A172 (cell line): Measurements from ENCODE around the gene RGL3. TPM values are rescaled to one million over a fixed set of nuclear protein-coding genes. Genes with fewer than 3 reads are reported as not detected.
"Not testable (repeated sequence)": the region's sequence is repeated elsewhere in the genome, so short reads cannot be mapped to it uniquely, and the experiment has no call there.

Source experiments
- DNase-seq: peaks from one replicate; pipeline ENCODE4 v3.0.0-alpha.2; 2015; ENCODE audit warnings: low spot score
- total RNA-seq: library from RNA; depleted of rRNA; stranded (reverse); fragments of >200 nt; shearing (Covaris generic); gene quantifications from 2 replicates; pipeline ENCODE4 v1.2.3, GENCODE V29; 2014; rRNA removed

Gene RGL3, protein sequence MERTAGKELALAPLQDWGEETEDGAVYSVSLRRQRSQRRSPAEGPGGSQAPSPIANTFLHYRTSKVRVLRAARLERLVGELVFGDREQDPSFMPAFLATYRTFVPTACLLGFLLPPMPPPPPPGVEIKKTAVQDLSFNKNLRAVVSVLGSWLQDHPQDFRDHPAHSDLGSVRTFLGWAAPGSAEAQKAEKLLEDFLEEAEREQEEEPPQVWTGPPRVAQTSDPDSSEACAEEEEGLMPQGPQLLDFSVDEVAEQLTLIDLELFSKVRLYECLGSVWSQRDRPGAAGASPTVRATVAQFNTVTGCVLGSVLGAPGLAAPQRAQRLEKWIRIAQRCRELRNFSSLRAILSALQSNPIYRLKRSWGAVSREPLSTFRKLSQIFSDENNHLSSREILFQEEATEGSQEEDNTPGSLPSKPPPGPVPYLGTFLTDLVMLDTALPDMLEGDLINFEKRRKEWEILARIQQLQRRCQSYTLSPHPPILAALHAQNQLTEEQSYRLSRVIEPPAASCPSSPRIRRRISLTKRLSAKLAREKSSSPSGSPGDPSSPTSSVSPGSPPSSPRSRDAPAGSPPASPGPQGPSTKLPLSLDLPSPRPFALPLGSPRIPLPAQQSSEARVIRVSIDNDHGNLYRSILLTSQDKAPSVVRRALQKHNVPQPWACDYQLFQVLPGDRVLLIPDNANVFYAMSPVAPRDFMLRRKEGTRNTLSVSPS
- 4.8 and 11.1 TPM in 2 replicates for total RNA-seq

GRCh38 chr19:11418549-11419506 lies at the start of gene RGL3:
Gene RGL3 (minus strand): TSS chr19:11419314. CDS start chr19:11419278, 36 bp downstream.
- no peak for DNase-seq

GRCh38 chr19:11468266-11468845 lies 49.2 kb upstream of the RGL3 start:
- not testable (repeated sequence) for DNase-seq

DNA sequence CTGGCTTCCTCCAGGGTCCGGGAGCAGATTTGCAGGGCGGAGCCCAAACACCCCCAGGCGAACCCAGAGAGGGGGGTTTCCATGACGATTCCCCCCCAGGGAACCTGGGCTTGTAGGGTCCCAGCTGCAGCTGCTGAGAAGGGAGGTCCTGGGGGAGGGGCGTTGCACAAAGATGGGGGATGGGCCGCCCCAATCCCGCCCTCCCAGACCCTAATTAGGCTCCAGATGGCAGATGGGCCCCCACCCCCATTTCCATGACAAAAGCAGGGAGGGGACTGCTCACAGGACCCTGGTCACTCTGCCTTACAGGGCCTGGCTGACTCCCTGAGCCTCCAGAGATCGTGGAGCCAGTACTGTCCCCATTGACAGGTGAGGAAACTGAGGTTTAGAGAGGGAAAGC lies 46.5 kb upstream of the RGL3 start:
- DNase-seq = no peak

DNA sequence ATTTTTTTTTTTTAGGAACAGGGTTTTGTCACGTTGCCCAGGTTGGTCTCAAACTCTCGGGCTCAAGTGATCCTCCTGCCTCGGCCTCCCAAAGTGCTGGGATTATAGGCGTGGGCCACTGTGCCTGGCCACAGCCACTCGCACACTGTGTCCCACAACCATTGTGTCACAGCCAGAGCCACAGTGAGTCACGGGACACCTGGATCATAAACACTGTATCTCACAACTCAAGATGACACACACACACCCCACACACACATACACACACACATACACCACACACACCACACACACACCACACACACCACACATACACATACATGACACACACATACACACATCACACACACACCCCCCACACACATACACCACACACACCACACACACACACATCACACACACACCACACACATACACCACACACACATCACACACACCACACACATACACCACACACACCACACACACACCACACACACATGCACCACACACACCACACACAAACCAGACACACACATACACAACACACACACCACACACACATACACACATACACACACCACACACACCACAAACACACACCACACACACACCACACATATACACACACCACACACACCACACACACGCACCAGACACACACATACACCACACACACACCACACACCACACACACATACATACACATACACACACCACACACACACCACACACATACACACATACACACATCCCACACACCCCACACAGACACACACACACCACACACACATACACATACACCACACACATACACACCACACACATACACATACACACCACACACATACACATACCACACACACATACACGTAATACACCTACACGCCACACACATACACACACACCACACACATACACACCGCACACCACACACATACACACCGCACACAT lies 45.5 kb upstream of the RGL3 start:
- DNase-seq = no peak

- DNase-seq = no peak
Observed at GRCh38 chr19:11463391-11463790, 44.3 kb upstream of the RGL3 start.

DNA sequence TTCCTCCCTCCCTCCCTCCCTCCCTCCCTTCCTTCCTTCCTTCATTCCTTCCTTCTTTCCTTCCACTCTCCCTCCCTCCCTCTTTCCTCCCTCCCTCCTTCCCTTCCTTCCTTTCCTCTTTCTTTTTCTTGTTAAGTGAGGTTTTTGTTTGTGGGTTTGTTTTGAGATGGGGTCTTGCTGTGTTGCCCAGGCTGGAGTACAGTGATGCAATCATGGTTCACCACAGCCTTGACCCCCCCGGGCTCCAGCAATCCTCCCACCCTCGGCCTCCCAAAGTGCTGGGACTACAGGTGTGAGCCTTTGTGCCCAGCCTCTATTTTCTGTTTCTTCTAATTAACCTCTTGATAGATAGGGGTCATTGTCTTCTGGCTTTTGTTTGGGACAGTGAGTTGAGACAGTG lies 42.3 kb upstream of the RGL3 start:
- DNase-seq = no peak

- DNase-seq = no peak
Observed at GRCh38 chr19:11460207-11460606, 41.1 kb upstream of the RGL3 start.

- DNase-seq = not testable (repeated sequence)
Observed at GRCh38 chr19:11458912-11459311, 39.8 kb upstream of the RGL3 start.

DNA sequence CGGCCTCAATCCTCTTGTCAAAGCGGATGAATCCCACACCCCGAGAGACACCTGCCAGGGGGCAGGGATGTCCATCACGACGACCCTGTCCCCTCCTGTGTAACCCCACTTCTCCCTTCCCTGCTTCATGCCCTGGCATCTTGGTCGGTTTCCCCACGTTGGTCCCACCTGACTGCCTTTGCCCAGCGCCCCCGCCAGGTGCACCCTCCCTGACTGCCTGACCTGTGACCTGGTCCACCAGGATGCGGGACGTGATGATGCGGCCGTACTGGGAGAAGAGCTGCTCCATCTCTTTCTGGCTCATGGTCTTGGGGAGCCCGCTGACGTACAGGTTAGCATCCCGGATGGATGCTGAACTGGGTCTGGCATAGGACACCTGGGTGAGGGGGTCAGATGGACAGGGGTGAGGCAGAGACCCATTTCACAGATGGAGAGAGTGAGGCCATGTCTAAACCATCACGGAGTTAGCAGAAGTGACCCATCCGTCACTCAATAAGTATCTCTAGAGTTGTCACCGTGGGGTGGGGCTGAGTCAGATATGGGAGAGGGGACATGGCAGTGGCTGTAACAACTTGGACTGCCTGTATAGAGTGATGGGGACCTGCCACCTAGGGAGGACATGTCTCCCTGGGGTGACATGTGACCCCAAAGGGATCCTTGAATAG lies 39.3 kb upstream of the RGL3 start:
- no peak for DNase-seq

DNA sequence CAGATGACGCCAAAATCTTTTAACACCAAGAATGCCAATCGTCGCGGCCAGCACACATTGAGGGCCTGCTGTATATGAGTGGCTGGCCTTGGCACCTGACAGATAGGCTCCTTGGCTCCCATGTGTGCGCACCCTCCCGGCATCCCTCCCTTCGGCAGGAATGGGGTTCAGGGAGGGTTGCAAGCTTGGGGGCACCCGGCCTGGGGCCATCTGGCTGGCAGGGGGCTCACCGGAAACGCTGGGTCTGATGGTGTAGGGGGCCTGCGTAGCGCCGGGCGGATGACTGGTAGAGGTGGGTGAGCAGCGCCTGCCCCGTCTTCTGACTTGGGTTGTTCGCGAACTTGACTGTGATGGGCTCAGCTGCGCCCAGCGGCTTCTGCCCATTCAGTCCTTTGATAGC lies 38.7 kb upstream of the RGL3 start:
- no peak for DNase-seq

DNA sequence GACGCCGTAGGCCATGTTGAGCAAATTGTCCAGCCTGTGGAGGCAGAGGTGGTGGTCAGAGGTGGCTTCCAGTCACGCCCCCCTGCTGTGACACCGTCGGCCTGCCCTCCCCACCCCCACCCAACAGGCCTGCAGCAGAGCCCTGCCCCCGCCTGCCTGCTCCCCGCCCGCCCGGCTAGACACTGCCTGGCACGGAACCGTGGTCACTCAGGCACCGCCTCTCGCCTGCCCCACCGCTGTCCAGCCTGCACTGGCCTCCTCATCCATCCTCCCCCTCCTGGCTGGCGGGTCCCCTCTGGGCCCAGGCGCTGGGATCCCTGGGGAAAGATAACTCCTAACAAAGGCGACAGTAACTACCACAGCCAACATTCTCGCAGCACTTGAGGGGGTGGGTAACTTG lies 38.0 kb upstream of the RGL3 start:
- DNase-seq = no peak

GRCh38 chr19:11456659-11457058 lies 37.5 kb upstream of the RGL3 start:
- no peak for DNase-seq

DNA sequence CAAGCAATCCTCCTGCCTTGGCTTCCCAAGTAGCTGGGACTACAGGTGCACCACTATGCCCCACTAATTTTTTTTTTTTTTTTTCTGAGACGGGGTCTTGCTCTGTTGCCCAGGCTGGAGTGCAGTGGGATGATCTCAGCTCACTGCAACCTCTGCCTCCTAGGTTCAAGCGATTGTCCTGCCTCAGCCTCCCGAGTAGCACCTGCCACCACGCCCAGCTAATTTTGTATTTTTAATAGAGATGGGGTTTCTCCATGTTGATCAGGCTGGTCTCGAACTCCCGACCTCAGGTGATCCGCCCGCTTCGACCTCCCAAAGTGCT lies 36.1 kb upstream of the RGL3 start:
- DNase-seq = not testable (repeated sequence)

DNA sequence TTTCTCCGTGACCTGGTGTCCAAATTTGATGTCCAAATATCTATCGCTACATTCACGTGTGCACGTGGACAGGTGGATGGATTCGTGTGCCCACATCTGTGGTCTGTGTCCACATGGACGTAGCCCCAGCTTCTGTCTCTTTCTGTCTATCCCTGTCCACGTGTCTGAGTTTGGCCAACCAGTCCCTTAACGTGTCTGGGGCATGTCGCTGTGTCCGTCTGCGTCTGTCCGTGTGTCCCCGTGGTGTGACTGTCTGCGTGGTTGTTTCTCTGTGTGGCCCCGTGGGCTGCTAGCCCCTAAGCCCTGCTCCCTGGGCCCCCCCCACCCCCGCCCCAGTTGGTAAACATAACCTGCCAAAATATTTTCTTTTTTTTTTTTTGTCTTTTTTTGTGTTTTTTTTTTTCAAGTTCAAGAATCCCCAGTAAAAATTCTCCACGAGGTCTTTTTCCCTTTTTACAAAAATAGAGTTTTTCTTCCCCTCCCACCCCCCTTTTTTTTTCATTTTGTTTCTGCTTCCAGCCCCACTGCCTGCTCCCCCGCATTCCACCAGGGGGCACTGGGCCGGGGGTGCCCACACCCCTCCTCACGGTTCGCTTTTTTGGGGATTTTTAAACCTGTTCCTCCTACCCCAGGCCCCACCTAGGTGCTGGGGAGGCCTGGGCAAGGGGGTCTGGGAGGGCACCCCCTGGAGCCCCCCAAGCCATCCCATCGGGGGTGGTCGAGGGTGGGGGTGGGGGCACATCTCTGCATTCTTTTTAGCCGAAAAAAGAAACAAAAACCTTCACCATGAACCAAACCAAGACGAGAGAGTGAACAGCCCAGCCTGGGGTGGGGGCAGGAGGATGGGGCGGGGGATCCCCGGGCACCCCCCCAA lies 34.6 kb upstream of the RGL3 start:
- DNase-seq = no peak

DNA sequence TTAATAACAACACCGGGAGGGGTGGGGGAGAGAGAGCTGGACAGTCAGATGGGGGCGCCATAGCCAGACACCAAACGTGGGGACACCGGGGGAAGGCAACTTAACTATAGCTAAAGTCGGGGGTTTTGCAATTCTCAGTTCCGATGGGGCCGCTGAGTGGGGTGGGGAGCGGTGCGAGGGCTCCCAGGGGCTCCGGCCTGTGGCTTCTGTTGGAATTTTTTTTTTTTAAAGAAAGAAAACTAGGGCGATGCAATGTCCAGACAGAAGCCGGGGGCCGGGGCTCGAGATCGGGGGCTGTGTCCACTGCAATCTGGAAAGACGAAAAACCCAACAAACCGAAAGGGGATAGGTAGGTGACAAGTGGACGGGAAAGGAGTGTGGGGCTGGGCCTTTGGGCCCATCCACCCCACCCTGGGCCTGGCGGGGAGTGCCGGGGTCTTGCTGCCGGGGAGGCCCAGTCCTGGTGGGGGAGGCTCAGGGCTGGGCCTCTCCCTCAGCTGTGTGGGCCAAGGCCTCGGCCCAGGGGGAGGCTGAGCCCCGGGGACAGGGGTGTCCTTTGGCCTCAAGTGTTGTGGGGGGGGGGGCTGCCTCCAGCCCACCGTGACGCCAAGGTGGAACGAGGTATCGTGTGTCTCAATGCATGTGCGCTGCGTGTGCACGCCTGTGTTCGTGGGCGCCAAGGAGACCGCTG lies 33.7 kb upstream of the RGL3 start:
- no peak for DNase-seq

DNA sequence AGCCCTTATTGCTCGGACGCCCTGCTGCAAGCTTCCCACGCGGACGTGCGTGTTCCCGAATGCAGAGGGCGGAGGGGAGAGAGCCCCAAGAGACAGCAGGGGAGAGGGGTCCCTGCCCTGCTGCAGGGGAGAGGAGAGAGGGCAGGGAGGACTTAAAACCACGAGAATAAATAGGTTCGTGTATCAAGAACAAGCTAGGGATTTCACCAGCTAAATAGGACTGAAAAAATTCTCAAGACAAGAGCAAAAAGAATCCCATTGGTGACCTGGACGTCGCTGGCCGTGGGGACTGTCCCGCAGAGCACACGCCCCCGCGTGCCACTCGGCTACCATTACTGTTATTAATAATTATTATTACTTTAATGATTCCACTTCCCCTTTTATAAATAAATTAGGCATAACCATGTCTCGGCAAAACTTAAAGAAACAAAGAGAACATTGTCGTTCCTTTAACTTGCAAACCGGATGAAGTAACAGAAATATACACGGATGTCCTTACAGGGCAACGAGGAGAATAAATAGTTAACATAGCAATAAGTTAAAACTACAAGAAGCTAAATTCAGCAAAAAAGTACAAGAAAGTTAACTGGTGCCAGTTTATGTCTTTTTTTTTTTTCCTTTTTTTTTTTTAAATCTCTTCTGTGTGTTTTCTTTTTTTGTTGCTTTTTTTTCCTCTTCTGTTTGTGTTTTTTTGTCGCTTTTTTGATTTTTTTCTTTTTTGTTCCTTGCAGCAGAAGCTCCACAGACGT lies 32.9 kb upstream of the RGL3 start:
- DNase-seq = no peak

DNA sequence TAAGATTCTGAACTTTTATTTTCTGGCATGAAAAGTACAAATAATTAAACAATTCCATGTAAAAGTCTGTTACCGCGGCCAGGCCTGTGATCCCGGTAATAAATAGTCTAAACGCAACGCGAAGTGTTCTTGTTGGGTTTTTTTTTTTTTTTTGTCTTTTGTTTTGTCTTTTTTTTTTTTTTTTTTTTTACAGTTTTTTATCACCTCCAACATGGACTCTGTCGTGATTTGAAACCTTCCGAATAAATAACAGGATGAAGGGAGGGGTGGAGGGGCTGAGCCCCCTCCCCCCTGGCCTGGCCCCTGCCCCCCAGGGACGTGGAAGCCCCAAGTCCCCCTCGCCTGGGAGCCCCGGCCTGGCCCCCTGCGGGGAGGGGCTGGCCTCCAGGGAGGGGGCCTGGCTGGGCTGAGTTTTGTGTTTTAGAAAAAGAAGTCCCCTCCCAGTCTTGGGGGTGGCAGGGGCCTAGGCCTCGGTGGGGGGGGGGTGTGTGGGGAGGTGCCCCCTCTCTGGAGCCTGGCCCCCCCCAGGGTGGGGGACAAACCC lies 32.3 kb upstream of the RGL3 start:
- DNase-seq = no peak
